Calu3 (cell line): Measurements from ENCODE around the gene TWIST2. TPM values are rescaled to one million over a fixed set of nuclear protein-coding genes. Genes with fewer than 3 reads are reported as not detected.

Experiments used
- BruUV-seq: library from RNA; stranded (reverse); fragments of 400-500 nt; replicated peaks from 2 replicates; lab custom pipeline; 2021; lab: Mats Ljungman, UMichigan
- CTCF ChIA-PET: fragments of 300-600 bp; sonication (Branson Sonifier 250); formaldehyde crosslinking; loops from one replicate; lab custom pipeline; 2022; ENCODE audit warnings: antibody characterized with exemption; lab: Charles Lee
- DNase-seq: peaks from one replicate; pipeline ENCODE4 v3.0.0; 2022
- H3K27ac Mint-ChIP-seq: one replicate; pipeline ENCODE4 v1.8.0; 2022; ENCODE audit warnings: mixed read lengths; ENCODE audit not compliant: unreplicated experiment
- H3K27me3 Mint-ChIP-seq: one replicate; pipeline ENCODE4 v1.8.0; 2022; ENCODE audit warnings: mixed read lengths; ENCODE audit not compliant: unreplicated experiment
- H3K36me3 Mint-ChIP-seq: one replicate; pipeline ENCODE4 v1.8.0; 2022; ENCODE audit warnings: mild to moderate bottlenecking, moderate library complexity, mixed read lengths; ENCODE audit not compliant: insufficient read depth, unreplicated experiment
- H3K4me1 Mint-ChIP-seq: one replicate; pipeline ENCODE4 v1.8.0; 2022; ENCODE audit warnings: mild to moderate bottlenecking, low read depth, mixed read lengths; ENCODE audit not compliant: unreplicated experiment
- H3K4me3 Mint-ChIP-seq: one replicate; pipeline ENCODE4 v1.8.0; 2022; ENCODE audit warnings: mild to moderate bottlenecking, low read depth, moderate library complexity, mixed read lengths; ENCODE audit not compliant: unreplicated experiment
- H3K9me3 Mint-ChIP-seq: one replicate; pipeline ENCODE4 v1.8.0; 2022; ENCODE audit warnings: low read depth, mixed read lengths; ENCODE audit not compliant: unreplicated experiment
- CTCF ChIP-seq: fragments of 200-600 bp; IDR thresholded peaks from one replicate; pipeline ENCODE4 v1.8.0; 2022; ENCODE audit warnings: antibody characterized with exemption; ENCODE audit not compliant: unreplicated experiment
- intact Hi-C: fragments of 100-400 bp; cut with micrococcal nuclease; formaldehyde crosslinking; loops from one replicate; pipeline ENCODE4 v1.10.0; 2022; ENCODE audit not compliant: unreplicated experiment
- total RNA-seq: library from RNA; stranded (reverse); gene quantifications from 2 replicates; pipeline ENCODE4 v1.2.3, GENCODE V29; 2022

TWIST2 gene
- total RNA-seq, 1 experiment from 2014 or later: not detected

GRCh38 chr2:238841542-238842164 lies 6.2 kb upstream of the TWIST2 start:
- Mint-ChIP-seq H3K9me3 (no peaks in the 10 kb centered on the region), H3K27me3 (peaks cover 62% of the 10 kb centered on the region), H3K36me3 (no peaks in the 10 kb centered on the region), H3K4me1 (no peaks in the 10 kb centered on the region), H3K4me3 (no peak overlapping the region), H3K27ac (no peak overlapping the region)
- CTCF ChIA-PET: no interaction called here
- intact Hi-C loops: no loop called here
- DNase-seq: no peak
- no TSS peak for BruUV-seq
- no peak for TF ChIP-seq CTCF

DNA sequence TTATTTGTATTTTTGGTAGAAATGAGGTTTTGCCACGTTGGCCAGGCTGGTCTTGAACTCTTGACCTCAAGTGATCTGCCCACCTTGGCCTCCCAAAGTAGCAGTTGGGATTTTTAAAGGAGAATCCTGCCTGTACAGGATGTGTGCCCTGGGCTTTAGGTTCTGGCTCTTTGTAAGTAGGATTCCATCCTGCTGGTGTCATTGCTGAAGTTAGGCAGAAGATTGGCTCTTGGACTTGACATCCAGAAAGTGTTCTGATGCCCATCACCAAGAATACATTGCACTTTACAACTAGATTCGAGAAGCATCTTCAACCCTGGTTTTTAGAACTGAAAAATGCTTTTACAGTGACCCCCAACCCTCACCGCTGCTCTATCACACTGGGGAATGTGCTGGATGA lies 4.4 kb upstream of the TWIST2 start:
- H3K27ac Mint-ChIP-seq: no peak overlapping the region
- no TSS peak for BruUV-seq
- H3K4me3 Mint-ChIP-seq: no peak overlapping the region
- H3K4me1 Mint-ChIP-seq: no peaks in the 10 kb centered on the region
- intact Hi-C loops: no loop called here
- H3K36me3 Mint-ChIP-seq: no peaks in the 10 kb centered on the region
- peaks cover 50% of the 10 kb centered on the region for H3K27me3 Mint-ChIP-seq
- CTCF ChIA-PET: no interaction called here
- no peak for DNase-seq
- no peaks in the 10 kb centered on the region for H3K9me3 Mint-ChIP-seq
- TF ChIP-seq CTCF: no peak

DNA sequence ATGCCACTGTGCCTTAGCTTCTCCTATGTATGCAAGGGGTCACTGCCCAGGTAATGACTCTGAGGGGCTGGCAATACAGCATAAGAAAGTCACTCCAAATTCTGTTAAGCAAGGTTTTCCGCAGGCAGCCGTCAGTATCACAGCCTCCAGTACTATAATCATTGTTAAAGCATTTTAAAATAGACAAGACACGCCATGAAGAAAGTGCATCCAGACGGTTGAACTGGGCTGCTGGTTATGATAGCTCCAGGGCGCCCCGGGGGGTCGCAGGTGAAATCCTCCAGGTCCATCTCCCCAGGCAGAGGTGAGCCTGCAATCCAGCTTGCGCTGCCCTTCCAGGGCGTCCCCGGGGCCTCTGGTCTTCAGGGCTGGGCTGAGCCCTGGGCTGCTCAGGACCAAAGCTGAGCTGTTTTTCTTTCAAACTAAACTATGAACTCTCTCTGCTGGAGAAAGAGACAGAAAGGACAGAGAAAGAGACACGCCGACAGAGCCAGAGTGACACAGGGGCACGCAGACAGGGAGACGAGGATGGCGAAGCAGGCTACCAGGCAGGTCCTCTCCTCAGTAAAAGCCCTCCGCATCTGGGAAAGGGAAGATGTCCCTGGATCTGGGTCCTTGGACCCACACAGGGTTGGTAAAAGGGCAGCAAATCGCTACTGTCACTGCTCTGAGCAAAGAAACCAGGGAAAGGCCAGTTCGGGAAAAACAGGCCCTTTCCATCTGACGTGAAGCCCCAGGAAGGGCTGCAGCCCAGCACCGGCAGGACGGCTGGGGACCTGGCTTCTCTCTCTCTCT lies 2.1 kb upstream of the TWIST2 start:
- intact Hi-C loops: no loop called here
- CTCF ChIA-PET: no interaction called here
- Mint-ChIP-seq H3K27me3 (peaks cover 43% of the 10 kb centered on the region), H3K9me3 (no peaks in the 10 kb centered on the region), H3K4me3 (no peak overlapping the region), H3K4me1 (no peaks in the 10 kb centered on the region), H3K27ac (no peak overlapping the region), H3K36me3 (no peaks in the 10 kb centered on the region)
- no TSS peak for BruUV-seq
- no peak for DNase-seq
- TF ChIP-seq CTCF: no peak

DNA sequence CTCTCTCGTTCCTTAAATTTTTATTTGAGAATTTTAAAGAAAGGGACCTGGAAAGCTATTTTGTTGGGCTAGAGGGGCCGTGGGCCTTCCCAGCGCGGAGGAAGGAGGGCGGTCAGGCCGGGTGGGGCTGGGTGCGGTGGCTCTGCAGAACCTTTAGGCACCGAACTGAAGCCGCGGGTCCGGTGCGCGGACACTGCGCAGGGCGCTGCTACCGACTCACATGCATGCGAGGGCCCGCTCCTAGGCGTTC lies 1.6 kb upstream of the TWIST2 start:
- Mint-ChIP-seq H3K27ac (no peak overlapping the region), H3K27me3 (peaks cover 48% of the 10 kb centered on the region), H3K36me3 (no peaks in the 10 kb centered on the region), H3K4me3 (no peak overlapping the region), H3K4me1 (no peaks in the 10 kb centered on the region), H3K9me3 (no peaks in the 10 kb centered on the region)
- intact Hi-C loops: no loop called here
- CTCF ChIA-PET: no interaction called here
- TF ChIP-seq CTCF: no peak
- no peak for DNase-seq
- BruUV-seq: no TSS peak
